ENCODE data around the gene TRAPPC2L.
"Not testable (repeated sequence)": the region's sequence is repeated elsewhere in the genome, so short reads cannot be mapped to it uniquely, and the experiment has no call there.

TRAPPC2L gene

DNA sequence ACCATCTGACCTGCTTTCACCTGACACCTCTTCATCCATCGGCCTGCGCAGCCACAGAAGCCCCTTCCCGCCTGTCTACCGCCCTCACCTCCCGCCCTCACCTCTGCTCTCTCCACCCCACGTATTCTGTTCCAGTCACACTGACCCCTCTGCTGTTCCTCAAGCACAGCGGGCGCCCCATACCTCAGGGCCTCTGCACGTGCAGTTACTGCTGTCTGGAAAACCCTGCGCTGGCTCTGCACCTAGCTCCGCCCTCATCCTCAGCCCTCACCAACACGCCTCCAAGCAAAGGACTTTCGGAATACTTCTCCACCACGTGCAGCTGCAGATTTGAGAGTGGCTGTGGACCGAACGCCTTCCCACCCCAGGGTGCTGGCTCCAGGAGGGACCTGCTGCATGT lies 34.2 kb downstream of the TRAPPC2L start:
- DNase-seq (ENCODE audit: low read depth in 2 of 2) = no peak

DNA sequence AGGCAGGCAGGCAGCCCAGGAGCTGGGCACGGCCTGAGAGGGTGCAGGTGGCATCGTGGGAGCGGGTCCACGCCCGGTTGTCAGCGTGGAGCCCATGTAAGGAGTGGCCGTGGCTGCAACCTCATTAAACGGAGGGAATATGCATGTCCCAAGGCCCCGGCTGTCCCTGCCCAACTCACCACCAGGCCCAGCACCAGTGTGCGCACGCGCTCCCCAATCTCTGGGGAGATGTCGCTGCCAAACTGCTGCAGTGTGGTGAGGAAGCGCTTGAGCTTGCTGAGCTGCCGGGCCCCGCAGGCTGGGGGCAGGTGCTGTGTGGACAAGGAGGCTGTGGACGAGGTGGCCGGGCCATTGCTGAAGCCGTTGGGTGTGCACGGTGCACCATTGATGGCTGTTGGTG lies 35.1 kb downstream of the TRAPPC2L start:
- DNase-seq (ENCODE audit: low read depth in 2 of 2) = no peak

DNA sequence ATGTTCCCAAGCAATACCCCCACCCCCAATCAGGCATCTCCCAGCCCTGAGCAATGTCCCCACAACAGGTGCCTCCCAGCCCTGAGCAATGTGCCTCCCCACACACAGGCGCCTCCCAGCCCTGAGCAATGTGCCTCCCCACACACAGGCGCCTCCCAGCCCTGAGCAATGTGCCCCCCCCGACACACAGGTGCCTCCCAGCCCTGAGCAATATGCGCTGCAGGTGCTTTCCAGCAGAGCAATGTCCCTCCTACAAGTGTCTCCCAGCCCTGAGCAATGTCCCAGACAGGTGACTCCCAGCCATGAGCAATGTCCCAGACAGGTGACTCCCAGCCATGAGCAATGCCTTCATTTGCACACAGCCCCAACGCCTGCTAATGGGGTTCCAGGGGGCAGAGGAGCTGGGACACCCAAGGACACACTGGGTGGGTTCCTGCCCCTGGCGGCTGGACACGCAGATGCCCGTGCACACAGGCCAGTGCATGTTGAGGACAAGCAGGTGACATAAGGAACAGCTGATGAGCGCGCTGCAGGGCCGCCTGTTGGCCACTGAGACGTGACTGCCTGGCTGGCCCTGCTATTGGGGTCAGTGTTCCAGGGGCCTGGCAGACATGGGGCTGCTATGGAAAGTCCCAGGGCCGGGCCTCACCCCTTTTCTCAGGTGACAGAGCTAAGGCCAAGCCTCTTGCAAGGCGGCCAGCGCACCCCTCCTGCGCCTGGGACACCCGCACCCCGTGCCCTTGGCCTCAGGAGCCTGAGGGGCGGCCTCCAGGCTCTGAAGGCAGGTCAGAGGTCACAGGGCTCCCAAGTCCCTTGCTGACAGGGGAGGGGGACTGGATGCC lies 36.4 kb downstream of the TRAPPC2L start:
- DNase-seq (ENCODE audit: low read depth in 2 of 2) = no peak

DNA sequence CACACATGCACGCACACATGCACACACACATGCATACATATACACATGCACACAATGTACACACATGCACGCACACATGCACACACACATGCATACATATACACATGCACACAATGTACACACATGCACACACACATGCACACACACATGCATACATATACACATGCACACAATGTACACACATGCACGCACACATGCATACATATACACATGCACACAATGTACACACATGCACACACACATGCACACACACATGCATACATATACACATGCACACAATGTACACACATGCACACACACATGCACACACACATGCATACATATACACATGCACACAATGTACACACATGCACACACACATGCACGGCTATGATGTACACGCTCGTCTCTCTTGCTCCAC lies 37.3 kb downstream of the TRAPPC2L start:
- DNase-seq (ENCODE audit: low read depth in 2 of 2) = not testable (repeated sequence)

DNA sequence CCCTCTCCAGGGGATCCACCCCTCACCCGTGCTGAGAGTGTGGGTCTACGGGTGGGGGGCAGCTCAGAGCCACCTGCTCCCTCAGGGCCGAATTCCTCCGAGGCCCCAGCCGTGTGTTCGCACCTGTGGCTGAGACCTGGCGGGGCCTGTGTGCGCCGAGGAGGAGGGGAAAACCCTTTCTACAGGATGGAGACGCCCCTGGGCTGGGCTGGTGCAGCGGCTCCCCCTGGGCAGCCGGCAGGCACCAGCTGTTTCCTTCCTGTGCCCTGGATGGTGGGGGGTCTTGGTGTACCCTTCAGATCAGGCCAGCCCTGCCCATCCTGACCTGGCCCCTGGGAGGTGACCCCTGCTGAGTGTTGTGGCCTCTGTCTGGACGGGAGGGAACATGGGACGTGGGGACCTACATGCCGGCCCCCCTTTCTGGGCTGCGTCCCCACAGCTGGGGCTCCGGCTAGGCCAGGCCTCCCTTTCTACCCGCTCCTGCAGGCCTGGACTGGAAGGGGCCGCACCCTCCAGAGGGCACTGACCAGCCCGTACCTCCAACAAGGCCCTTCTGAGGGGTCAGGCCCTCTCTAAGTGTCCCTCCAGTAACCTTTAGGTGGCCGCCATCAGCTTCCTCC lies 37.9 kb downstream of the TRAPPC2L start:
- DNase-seq (ENCODE audit: low read depth in 2 of 2) = no peak

DNA sequence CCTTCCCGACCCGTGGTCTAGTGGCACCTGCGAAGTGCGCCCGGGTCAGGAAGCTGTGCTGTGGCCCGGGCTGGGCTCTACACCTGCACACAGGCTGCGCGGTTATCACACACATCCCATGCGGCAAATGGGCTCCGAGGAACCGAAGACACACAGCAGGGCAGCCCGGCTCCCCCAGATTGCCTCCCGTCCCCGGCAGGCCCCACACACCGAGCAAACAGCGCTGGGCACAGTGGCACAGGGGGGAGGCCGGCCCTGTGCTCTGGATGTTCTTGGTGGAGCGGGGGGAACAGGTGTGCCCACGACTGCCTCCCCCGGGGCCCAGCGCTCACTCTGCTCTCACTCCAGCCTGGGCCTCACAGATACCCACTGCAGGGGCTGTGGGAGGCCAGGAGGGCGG lies 38.4 kb downstream of the TRAPPC2L start:
- DNase-seq (ENCODE audit: low read depth in 2 of 2) = no peak

DNA sequence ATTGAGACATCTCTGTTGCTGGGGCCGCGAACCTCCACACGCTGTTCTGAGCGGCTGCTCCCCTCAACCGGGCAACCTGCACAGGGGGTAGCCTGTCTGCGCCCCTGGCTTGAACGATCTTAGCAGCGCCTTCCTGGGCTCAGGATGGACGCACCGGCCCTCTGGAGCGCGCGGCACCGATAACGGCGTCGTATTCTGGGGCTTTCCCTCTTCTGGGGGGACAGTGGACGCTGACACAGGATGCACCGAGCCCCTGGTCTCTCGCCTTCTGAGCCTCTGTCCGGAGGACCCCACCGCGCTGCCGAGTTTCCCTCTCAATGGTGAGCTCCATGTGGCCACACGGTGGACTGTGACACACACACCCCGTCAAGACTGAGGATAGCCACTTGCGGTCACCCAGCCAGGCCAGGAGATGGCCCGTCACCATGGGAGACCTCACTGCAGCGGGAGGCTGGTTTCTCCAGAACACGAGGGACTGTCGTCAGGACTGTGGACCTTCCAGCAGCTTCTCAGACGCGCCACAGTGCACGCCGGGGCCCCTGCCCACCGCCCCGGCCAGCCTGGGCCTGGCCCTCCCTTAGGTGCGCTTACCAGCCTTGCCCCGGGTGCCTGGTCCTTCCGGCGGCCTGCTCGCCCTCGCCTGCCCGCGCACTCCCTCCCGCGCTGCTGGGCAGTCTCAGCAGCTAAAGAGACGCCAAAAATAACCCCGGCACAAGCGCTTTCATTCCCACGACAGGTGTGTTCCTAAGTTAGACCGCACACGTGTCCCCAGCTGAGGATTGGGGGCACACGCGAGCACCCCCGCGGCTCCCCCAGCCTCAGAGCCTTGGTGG lies 39.5 kb downstream of the TRAPPC2L start:
- DNase-seq (ENCODE audit: low read depth in 2 of 2) = no peak

DNA sequence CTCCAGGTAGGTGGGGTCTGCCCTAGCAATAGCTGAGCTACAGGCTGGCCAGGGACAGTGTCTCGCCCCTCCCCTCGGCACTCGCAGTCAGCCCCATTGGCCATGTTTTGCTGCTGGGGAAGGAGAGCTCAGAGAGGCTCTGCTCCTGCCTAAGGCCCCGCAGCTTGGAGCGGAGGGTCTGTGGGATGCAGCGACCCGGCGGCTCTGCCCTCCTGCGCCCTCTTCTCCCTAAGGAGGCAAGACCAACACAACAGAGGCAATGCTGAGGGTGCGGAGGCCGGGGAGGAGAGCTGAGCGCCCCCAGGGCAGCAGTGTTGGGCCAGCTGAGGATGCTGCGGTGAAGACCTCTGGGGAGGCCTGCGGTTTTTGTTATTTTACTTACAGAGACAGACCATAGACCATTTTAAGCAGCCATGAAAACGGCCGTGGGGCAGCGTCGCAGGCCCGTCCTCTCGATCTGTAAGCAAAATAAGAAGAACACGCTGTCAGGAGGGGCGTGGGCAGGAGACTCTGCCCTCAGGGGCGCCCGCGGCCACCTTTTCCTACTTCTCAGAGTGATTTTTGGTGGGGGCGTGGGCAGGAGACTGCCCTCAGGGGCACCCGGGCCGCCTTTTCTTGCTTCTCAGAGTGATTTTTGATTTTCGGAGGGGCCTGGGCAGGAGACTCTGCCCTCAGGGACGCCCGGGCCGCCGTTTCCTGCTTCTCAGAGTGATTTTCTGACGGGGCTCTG lies 40.9 kb downstream of the TRAPPC2L start:
- no peak for DNase-seq (ENCODE audit: low read depth in 2 of 2)

DNA sequence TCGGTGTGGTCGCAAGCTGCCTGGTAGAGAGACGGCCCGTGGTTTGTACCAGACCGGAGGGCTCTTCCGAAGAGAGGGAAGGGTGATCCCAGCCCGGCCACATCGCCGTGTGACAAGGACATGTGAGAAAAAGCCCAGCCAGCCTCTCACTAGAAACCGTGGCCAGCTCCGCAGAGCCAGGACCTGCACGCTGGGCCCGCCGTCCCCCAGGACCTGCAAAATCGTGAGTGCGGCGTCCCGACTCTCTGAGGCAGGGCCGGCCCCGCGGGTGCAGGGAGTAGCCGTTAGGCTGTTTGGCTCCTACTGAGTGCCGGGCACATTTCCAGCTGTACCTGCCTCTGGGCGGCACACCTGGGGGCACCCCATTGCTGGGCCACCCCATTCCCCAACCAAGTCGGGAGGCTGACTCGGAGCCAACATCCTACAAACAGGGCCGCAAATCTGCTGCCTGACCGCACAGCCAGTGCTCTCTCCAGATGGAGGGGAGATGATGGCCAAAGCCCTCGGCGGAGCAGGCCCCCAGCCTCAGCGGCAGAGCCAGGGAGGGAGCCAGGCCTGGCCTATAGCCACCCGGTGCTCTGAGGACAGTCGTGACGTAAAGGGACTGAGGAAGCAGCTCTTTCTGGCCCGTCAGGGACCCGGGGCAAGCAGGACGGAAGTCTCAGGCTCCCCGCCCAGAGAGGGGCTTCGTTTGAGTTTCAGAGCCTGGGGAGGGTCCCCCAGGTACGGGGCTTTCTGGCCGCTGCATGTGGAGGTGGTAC lies 43.2 kb downstream of the TRAPPC2L start:
- no peak for DNase-seq (ENCODE audit: low read depth in 2 of 2)

DNA sequence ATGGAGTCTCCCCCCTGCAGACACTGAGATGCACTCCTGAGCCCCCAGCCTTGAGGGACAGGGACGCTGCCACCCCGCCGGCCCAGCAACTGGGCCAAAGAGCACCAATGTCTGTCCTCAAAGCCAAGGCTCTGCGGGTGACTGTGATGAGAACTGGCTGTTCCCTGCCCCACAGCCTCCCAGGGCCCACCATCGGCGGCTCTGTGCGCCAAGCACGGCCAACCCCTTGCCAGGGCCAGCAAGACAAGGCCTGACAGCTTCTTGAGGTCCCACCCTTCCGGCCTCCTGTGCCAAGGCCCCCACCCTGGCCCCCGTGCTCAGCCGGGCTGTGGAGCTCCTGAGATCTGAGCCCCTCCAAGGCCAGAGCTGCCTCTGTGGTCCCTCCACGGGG lies 43.7 kb downstream of the TRAPPC2L start:
- no peak for DNase-seq (ENCODE audit: low read depth in 2 of 2)

DNA sequence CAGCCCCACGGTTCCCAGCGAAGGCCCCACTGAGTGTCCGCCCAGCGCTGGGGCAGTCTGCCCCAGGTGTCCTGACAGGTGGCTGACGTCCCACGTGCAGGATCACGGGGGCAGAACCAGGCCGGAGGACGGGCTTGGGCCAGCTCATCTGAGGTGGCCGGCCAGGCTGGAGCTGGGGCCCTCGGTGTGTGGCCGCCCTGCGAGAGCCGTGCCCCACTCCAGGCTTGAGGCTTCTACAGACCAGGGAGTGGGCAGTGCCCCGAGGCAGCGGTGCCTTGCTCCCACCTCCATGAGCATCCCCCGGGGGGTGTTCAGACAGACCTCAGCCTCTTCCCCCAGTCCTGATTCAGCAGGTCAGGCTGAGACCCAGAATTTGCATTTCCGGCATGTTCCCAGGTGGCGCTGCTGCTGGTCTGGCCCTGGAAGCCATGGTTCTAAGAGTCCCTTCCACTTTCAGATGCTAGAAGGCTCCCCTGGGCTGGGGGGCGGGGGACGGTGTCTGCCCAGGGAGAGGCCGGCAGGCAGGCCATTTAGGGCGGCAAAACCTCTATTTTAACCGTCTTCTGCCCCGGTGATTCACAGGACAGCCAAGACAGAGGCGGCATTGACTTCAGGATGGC lies 44.9 kb downstream of the TRAPPC2L start:
- DNase-seq (ENCODE audit: low read depth in 2 of 2) = no peak

DNA sequence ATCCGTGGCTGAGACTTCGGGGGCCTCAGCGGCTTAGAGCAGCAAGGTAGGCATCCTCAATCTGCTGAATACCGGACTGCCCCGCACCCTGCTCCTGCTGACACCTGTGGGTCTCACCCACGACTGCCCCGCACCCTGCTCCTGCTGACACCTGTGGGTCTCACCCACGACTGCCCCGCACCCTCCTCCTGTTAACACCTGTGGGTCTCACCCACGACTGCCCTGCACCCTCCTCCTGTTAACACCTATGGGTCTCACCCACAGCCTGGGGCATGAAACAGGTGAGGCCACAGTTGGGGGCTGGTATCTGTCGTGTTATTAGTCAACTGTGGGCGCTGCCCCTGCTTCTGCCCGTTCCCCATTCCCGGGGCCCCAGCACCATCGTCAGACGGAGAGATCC lies 45.8 kb downstream of the TRAPPC2L start:
- DNase-seq (ENCODE audit: low read depth in 2 of 2) = no peak

DNA sequence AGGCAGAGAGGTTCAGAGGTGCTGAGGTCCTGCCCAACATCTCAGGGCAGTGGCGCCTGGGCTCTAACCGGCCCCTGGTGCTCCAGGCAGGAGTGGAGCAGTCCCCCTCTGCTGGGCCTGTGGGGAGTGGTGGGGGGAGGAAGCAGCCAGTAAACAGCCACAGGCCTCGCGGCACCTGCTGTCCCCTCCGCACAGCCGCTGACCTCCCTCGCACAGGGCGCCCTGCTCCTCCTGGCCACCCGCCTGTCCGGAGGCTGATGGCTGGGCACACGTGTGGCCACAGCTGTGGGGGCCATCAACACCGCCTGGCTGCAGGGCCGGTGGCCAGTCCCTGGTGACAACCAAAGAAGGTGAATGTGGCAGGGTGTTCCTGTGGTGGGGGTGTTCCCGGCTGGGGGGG lies 46.3 kb downstream of the TRAPPC2L start:
- no peak for DNase-seq (ENCODE audit: low read depth in 2 of 2)

DNA sequence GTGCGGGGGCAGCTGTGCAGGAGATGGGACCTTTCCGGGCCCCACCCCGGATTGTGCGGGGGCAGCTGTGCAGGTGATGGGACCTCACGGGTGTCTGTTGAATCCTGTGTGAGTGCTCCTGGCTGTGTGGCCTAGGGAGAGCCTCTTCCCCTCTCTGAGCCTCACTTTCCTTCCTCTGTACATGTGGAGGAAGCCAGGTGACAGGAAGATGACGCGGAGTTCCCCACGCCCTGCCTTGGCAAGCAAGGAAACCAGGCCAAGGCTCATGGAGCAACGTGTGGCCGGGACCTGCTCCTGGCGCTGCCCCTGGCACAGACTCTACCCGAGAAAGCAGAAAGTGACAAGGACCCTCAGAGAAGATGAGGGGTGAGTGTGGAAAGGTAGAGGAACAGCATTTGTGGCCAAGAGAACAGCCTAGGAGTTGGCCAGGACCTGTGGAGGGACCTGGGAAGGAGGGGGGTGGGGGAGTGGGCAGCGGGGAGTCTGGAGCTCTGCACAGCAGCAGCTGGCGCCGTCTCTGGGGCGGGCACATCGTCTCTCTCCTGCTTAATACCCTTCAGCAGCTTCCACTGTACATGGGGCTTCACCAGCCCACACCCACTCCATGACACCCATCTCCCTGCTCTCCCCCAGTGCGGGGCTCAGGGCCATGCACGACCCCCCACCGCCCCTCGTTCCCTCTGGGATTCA lies 47.9 kb downstream of the TRAPPC2L start:
- no peak for DNase-seq (ENCODE audit: low read depth in 2 of 2)

DNA sequence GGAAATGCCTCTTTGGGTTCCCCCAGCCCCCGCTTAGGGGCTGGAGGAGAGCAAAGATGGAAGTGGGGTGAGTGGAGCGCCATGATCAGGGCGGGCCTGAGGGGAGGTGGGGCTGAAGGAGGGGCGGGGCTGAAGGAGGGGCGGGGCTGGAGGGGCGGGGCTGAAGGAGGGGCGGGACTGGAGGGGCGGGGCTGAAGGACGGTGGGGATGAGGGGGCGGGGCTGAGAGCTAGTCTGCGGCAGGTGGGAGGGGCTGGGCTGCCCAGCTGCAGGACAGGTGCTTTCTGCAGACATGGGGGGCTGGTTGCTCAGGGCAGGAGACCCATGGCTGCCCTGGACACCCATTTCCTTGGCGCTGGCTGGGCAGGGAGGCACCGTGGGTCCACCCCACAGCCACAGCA lies 48.6 kb downstream of the TRAPPC2L start:
- peak in 1 of 2 donors; percentile 12 for DNase-seq (ENCODE audit: low read depth in 2 of 2)

DNA sequence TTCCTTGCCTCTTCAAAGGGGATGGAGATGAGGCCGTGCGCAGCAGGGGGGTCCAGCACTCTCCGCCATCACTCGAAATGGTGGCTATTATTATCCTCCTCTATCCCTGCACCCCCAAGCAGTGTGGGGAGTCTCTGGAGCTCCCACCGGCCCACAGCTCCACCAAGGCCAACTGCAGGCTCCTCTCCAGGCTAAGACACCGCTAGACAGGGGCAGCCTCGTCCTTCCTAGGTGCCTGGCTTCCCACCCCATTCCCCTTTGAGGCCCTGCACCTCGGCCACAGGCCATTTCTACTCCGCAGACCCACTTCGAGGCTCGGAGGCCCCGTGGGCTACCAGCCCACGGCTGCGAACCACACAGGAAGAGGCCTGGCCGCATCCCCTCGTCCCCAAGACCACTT lies 49.1 kb downstream of the TRAPPC2L start:
- DNase-seq (ENCODE audit: low read depth in 2 of 2) = no peak

DNA sequence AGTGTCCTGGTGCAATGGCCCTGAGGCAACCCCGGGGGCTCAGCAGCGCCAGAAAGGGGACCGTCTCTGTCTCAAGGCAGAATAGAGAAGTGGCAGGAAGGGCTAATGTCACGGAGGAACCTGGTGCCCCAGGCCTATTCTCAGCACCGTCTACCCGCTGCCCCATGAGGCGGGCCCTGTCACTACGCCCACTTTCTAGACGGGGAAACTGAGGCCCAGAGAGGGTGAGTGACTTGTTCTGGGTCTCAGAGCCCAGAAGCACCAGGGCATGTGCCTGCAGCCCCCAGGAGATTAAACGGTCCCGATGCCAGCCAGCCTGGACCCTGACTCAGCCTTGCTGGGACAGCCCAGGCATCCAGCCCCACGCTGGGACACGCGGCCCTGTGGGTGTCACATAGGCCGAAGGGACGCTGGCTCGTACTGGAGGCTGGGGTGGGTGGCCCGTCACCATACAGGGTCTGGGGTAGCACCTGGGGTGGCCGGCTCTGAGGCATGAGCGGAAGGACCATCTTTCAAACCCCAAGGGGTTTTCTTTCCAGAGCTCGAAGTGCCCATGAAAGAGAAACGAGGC lies 49.7 kb downstream of the TRAPPC2L start:
- no peak for DNase-seq (ENCODE audit: low read depth in 2 of 2)

DNA sequence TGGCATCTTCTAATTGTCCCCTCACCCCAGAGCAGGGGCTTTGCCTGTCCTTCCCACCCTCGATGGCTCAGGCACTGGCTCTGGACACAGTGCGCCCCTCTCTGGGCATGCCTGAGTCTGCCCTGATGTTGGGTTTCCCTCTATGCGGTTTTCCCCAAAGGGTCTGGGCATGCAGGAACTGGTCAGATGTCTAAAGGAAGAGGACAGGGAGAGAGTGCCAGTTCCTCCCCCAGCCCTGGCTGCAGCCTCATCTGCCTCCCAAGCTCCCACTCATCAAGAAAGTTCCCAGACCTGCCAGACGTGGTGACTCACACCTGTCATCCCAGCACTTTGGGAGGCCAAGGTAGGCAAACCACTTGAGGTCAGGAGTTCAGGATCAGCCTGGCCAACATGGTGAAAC lies 50.8 kb downstream of the TRAPPC2L start:
- DNase-seq (ENCODE audit: low read depth in 2 of 2) = no peak

DNA sequence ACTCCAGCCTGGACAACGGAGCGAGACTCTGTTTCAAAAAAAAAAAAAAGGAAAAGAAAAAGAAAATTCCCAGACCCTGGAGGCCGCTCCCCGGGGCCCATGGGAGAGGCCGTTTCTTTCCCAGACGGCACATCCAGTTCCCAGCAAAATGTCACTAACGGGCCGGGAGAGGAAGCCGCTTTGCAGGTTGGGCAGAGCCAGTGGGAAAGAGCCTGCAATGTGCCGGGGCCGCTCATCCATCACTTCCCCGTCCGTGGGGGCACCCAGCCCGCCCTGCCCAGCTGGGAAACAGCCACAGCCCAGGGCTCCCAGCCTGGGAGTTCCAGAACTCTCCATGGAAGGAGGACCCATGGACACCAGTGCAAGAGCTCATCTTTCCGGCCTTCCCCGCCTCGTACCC lies 51.4 kb downstream of the TRAPPC2L start:
- DNase-seq (ENCODE audit: low read depth in 2 of 2) = no peak

Data from stimulated activated CD4-positive, alpha-beta T cell treated with anti-CD3 and anti-CD28 coated beads, Interleukin-4, amount 100 ng/mL, for 48 hours (primary cell).